HL-60 (cell line): ENCODE measurements around the gene STAP1.
"Not testable (repeated sequence)": the region's sequence is repeated elsewhere in the genome, so short reads cannot be mapped to it uniquely, and the experiment has no call there.

Experiments used
- DNase-seq, 2 experiments: peaks; one replicate each; pipeline ENCODE4 v3.0.0-alpha.2; 2010 to 2020; ENCODE audit warnings: low read depth in 1 of 2, low spot score in 1 of 2
- H3K27ac ChIP-seq: fragments of 250-450 bp; sonication (Bioruptor Pico); replicated peaks from 2 replicates; pipeline ENCODE4 v1.5.1; 2020; ENCODE audit warnings: mild to moderate bottlenecking, moderate library complexity
- H3K27me3 ChIP-seq: fragments of 250-450 bp; sonication (Bioruptor Pico); 2 replicates; pipeline ENCODE4 v1.5.1; 2021; ENCODE audit warnings: mild to moderate bottlenecking, moderate library complexity; ENCODE audit not compliant: insufficient read depth, poor library complexity, severe bottlenecking
- H3K4me3 ChIP-seq: replicated peaks from 2 replicates; pipeline ENCODE4 v1.5.1; 2011; ENCODE audit warnings: mild to moderate bottlenecking, control low read depth, low read length; ENCODE audit not compliant: insufficient read depth
- CTCF ChIP-seq: IDR thresholded peaks from one replicate; pipeline ENCODE4 v1.5.1; 2011; ENCODE audit warnings: low read length, control low read depth, inconsistent platforms; ENCODE audit not compliant: insufficient read depth
- GABPA ChIP-seq: IDR thresholded peaks from 2 replicates; pipeline ENCODE4 v1.6.1; 2012; ENCODE audit warnings: low read depth
- POLR2AphosphoS5 ChIP-seq: IDR thresholded peaks from 2 replicates; pipeline ENCODE4 v1.6.1; 2012; ENCODE audit warnings: low read depth
- REST ChIP-seq: IDR thresholded peaks from 2 replicates; pipeline ENCODE4 v1.6.1; 2012; ENCODE audit warnings: low read depth; ENCODE audit not compliant: insufficient replicate concordance
- SPI1 ChIP-seq: IDR thresholded peaks from 2 replicates; pipeline ENCODE4 v1.6.1; 2012; ENCODE audit warnings: low read depth, mild to moderate bottlenecking, borderline replicate concordance

Gene STAP1

GRCh38 chr4:67521506-67521905 is 37.0 kb upstream of the STAP1 start:
- no peak for DNase-seq
- TF ChIP-seq GABPA = no peak
- Histone ChIP-seq H3K27ac (no peak overlapping the region), H3K27me3 (no peaks in the 10 kb centered on the region), H3K4me3 (no peak overlapping the region)

- H3K27me3 ChIP-seq = no peaks in the 10 kb centered on the region
- DNase-seq = no peak
- no peak overlapping the region for H3K4me3 ChIP-seq
- no peak overlapping the region for H3K27ac ChIP-seq
- no peak for TF ChIP-seq SPI1
- no peak for TF ChIP-seq GABPA
- TF ChIP-seq CTCF = no peak
- TF ChIP-seq REST = no peak
- no peak for TF ChIP-seq POLR2AphosphoS5
Measured at GRCh38 chr4:67522230-67522629, 36.3 kb upstream of the STAP1 start.

- no peak for TF ChIP-seq POLR2AphosphoS5
- TF ChIP-seq SPI1 = no peak
- no peak for TF ChIP-seq CTCF
- H3K4me3 ChIP-seq = no peak overlapping the region
- H3K27me3 ChIP-seq = no peaks in the 10 kb centered on the region
- DNase-seq = no peak
- H3K27ac ChIP-seq = no peak overlapping the region
Measured at GRCh38 chr4:67522851-67523671, 35.5 kb upstream of the STAP1 start.

GRCh38 chr4:67524140-67524539 is 34.4 kb upstream of the STAP1 start:
- DNase-seq, H3K27me3 ChIP-seq, H3K4me3 ChIP-seq, H3K27ac ChIP-seq: not testable (repeated sequence)

GRCh38 chr4:67531379-67531962 is 27.1 kb upstream of the STAP1 start:
- TF ChIP-seq REST (no peak), GABPA (no peak), SPI1 (no peak), CTCF (no peak), POLR2AphosphoS5 (no peak)
- no peak for DNase-seq
- Histone ChIP-seq H3K4me3 (no peak overlapping the region), H3K27me3 (no peaks in the 10 kb centered on the region), H3K27ac (no peak overlapping the region)

- not testable (repeated sequence) for H3K27me3 ChIP-seq, H3K27ac ChIP-seq, DNase-seq, H3K4me3 ChIP-seq
Measured at GRCh38 chr4:67532397-67532796, 26.1 kb upstream of the STAP1 start.
